HL-60 (cell line): ENCODE measurements around the gene UCN3.

Source experiments
- DNase-seq, 2 experiments: peaks; one replicate each; pipeline ENCODE4 v3.0.0-alpha.2; 2010 to 2020; ENCODE audit warnings: low read depth in 1 of 2, low spot score in 1 of 2
- H3K27ac ChIP-seq: fragments of 250-450 bp; sonication (Bioruptor Pico); replicated peaks from 2 replicates; pipeline ENCODE4 v1.5.1; 2020; ENCODE audit warnings: mild to moderate bottlenecking, moderate library complexity
- H3K27me3 ChIP-seq: fragments of 250-450 bp; sonication (Bioruptor Pico); 2 replicates; pipeline ENCODE4 v1.5.1; 2021; ENCODE audit warnings: mild to moderate bottlenecking, moderate library complexity; ENCODE audit not compliant: insufficient read depth, poor library complexity, severe bottlenecking
- H3K4me3 ChIP-seq: replicated peaks from 2 replicates; pipeline ENCODE4 v1.5.1; 2011; ENCODE audit warnings: mild to moderate bottlenecking, control low read depth, low read length; ENCODE audit not compliant: insufficient read depth
- CTCF ChIP-seq: IDR thresholded peaks from one replicate; pipeline ENCODE4 v1.5.1; 2011; ENCODE audit warnings: low read length, control low read depth, inconsistent platforms; ENCODE audit not compliant: insufficient read depth
- GABPA ChIP-seq: IDR thresholded peaks from 2 replicates; pipeline ENCODE4 v1.6.1; 2012; ENCODE audit warnings: low read depth
- POLR2AphosphoS5 ChIP-seq: IDR thresholded peaks from 2 replicates; pipeline ENCODE4 v1.6.1; 2012; ENCODE audit warnings: low read depth
- REST ChIP-seq: IDR thresholded peaks from 2 replicates; pipeline ENCODE4 v1.6.1; 2012; ENCODE audit warnings: low read depth; ENCODE audit not compliant: insufficient replicate concordance
- SPI1 ChIP-seq: IDR thresholded peaks from 2 replicates; pipeline ENCODE4 v1.6.1; 2012; ENCODE audit warnings: low read depth, mild to moderate bottlenecking, borderline replicate concordance

The UCN3 gene

GRCh38 chr10:5355594-5356301 is 9.0 kb upstream of the UCN3 start:
- no peak overlapping the region for H3K4me3 ChIP-seq
- no peak overlapping the region for H3K27ac ChIP-seq
- no peaks in the 10 kb centered on the region for H3K27me3 ChIP-seq
- DNase-seq = no peak
- TF ChIP-seq CTCF (no peak), GABPA (no peak), REST (no peak), SPI1 (no peak)

- H3K27me3 ChIP-seq = no peaks in the 10 kb centered on the region
- DNase-seq = no peak
- H3K27ac ChIP-seq = no peak overlapping the region
- TF ChIP-seq POLR2AphosphoS5 = no peak
- no peak for TF ChIP-seq CTCF
- TF ChIP-seq GABPA = no peak
- no peak for TF ChIP-seq REST
- TF ChIP-seq SPI1 = no peak
- no peak overlapping the region for H3K4me3 ChIP-seq
These were observed 8.4 kb upstream of the UCN3 start for GRCh38 chr10:5356302-5356763.

GRCh38 chr10:5360318-5360915 is 4.3 kb upstream of the UCN3 start:
- no peak for DNase-seq
- no peak for TF ChIP-seq REST
- TF ChIP-seq SPI1 = no peak
- TF ChIP-seq POLR2AphosphoS5 = no peak
- no peak for TF ChIP-seq GABPA
- no peak for TF ChIP-seq CTCF
- H3K27ac ChIP-seq = no peak overlapping the region
- no peak overlapping the region for H3K4me3 ChIP-seq
- no peaks in the 10 kb centered on the region for H3K27me3 ChIP-seq
